IgD-negative memory B cell (primary cell): ENCODE measurements around the gene MORN4. TPM values are rescaled to one million over a fixed set of nuclear protein-coding genes. Genes with fewer than 3 reads are reported as not detected.

ENCODE experiments used
- H3K27ac Mint-ChIP-seq, 3 donors: one replicate each; pipeline ENCODE4 v1.8.0; 2020 to 2022; ENCODE audit warnings: mild to moderate bottlenecking in 3 of 3, mixed read lengths in 3 of 3, moderate library complexity in 1 of 3
- H3K27me3 Mint-ChIP-seq: one replicate; pipeline ENCODE4 v1.8.0; 2021; ENCODE audit warnings: mixed read lengths
- H3K36me3 Mint-ChIP-seq: one replicate; pipeline ENCODE4 v1.8.0; 2020; ENCODE audit warnings: mild to moderate bottlenecking, mixed read lengths
- H3K4me1 Mint-ChIP-seq, 3 donors: one replicate each; pipeline ENCODE4 v1.8.0; 2020 to 2022; ENCODE audit warnings: mixed read lengths in 3 of 3, mild to moderate bottlenecking in 1 of 3
- H3K4me3 Mint-ChIP-seq, 4 donors: one replicate each; pipeline ENCODE4 v1.8.0; 2020 to 2022; ENCODE audit warnings: mild to moderate bottlenecking in 4 of 4, mixed read lengths in 4 of 4, moderate library complexity in 3 of 4
- H3K9me3 Mint-ChIP-seq, 3 donors: one replicate each; pipeline ENCODE4 v1.8.0; 2020 to 2021; ENCODE audit warnings: mixed read lengths in 3 of 3, mild to moderate bottlenecking in 1 of 3
- polyA plus RNA-seq: library from polyadenylated mRNA; unstranded; fragments of 300-500 nt; fragmentation: Illumina TruSeq; gene quantifications from one replicate; pipeline ENCODE4 v1.2.3, GENCODE V29; 2021

The MORN4 gene
- 2.1 TPM for polyA plus RNA-seq

- peaks cover 0 to 2% (median 0%) of the 10 kb centered on the region in 3 donors for H3K9me3 Mint-ChIP-seq
- peak within 1 kb of the TSS; percentile 93 to 100 (median 98) for H3K4me3 Mint-ChIP-seq
- peaks cover under 1% of the 10 kb centered on the region for H3K36me3 Mint-ChIP-seq
- H3K27me3 Mint-ChIP-seq = peaks cover 1% of the 10 kb centered on the region
- peaks cover 7 to 9% (median 7%) of the 10 kb centered on the region in 3 donors for H3K4me1 Mint-ChIP-seq
- H3K27ac Mint-ChIP-seq = peak within 1 kb of the TSS; percentile 83 to 91 (median 90)
These were observed at the start of gene MORN4 for GRCh38 chr10:97632949-97633884. TSS of gene MORN4 (minus strand) at chr10:97633500. CDS start at chr10:97619653, 13,847 bp downstream.

- H3K4me1 Mint-ChIP-seq = peaks cover 9 to 22% (median 10%) of the 10 kb centered on the region in 3 donors
- no peaks in the 10 kb centered on the region for H3K36me3 Mint-ChIP-seq
- H3K27ac Mint-ChIP-seq = no peak overlapping the region
These were observed 48.7 kb upstream of the MORN4 start for GRCh38 chr10:97682042-97682441.

GRCh38 chr10:97679594-97679993 lies 46.3 kb upstream of the MORN4 start:
- no peaks in the 10 kb centered on the region for H3K27me3 Mint-ChIP-seq
- no peaks in the 10 kb centered on the region for H3K36me3 Mint-ChIP-seq
- peaks cover 6 to 12% (median 9%) of the 10 kb centered on the region in 3 donors for H3K4me1 Mint-ChIP-seq
- no peak overlapping the region for H3K4me3 Mint-ChIP-seq
- no peak overlapping the region for H3K27ac Mint-ChIP-seq
- H3K9me3 Mint-ChIP-seq = no peaks in the 10 kb centered on the region

More at GRCh38 chr10:97682042-97682441, 48.7 kb upstream of the MORN4 start:
- Mint-ChIP-seq H3K27me3 (no peaks in the 10 kb centered on the region), H3K9me3 (no peaks in the 10 kb centered on the region), H3K4me3 (no peak overlapping the region)

- Mint-ChIP-seq H3K36me3 (no peaks in the 10 kb centered on the region), H3K4me3 (peak overlapping the region in 1 of 4 donors; percentile 76), H3K9me3 (no peaks in the 10 kb centered on the region), H3K4me1 (peaks cover 6 to 9% (median 7%) of the 10 kb centered on the region in 3 donors), H3K27me3 (no peaks in the 10 kb centered on the region), H3K27ac (peak overlapping the region; percentile 64 to 83 (median 72))
These were observed 43.7 kb upstream of the MORN4 start for GRCh38 chr10:97676770-97677581.

GRCh38 chr10:97675222-97675621 lies 41.9 kb upstream of the MORN4 start:
- H3K36me3 Mint-ChIP-seq = no peaks in the 10 kb centered on the region
- H3K9me3 Mint-ChIP-seq = no peaks in the 10 kb centered on the region
- H3K27me3 Mint-ChIP-seq = no peaks in the 10 kb centered on the region
- H3K4me3 Mint-ChIP-seq = no peak overlapping the region
- H3K27ac Mint-ChIP-seq = no peak overlapping the region
- peaks cover 6 to 9% (median 7%) of the 10 kb centered on the region in 3 donors for H3K4me1 Mint-ChIP-seq

GRCh38 chr10:97673736-97674525 lies 40.6 kb upstream of the MORN4 start:
- Mint-ChIP-seq H3K27ac (peak overlapping the region in 2 of 3 donors; percentile 50 to 67), H3K36me3 (no peaks in the 10 kb centered on the region), H3K4me1 (peaks cover 6 to 9% (median 7%) of the 10 kb centered on the region in 3 donors), H3K4me3 (no peak overlapping the region), H3K27me3 (no peaks in the 10 kb centered on the region), H3K9me3 (no peaks in the 10 kb centered on the region)

GRCh38 chr10:97669571-97669970 lies 36.3 kb upstream of the MORN4 start:
- peaks cover 2% of the 10 kb centered on the region for H3K36me3 Mint-ChIP-seq
- no peaks in the 10 kb centered on the region for H3K4me1 Mint-ChIP-seq
- H3K27me3 Mint-ChIP-seq = no peaks in the 10 kb centered on the region
- H3K27ac Mint-ChIP-seq = peak overlapping the region in 1 of 3 donors; percentile 82
- H3K9me3 Mint-ChIP-seq = no peaks in the 10 kb centered on the region
- H3K4me3 Mint-ChIP-seq = no peak overlapping the region

GRCh38 chr10:97667463-97667862 lies 34.2 kb upstream of the MORN4 start:
- Mint-ChIP-seq H3K36me3 (peaks cover 5% of the 10 kb centered on the region), H3K27ac (peak overlapping the region in 2 of 3 donors; percentile 17 to 85), H3K9me3 (no peaks in the 10 kb centered on the region), H3K4me3 (no peak overlapping the region), H3K27me3 (no peaks in the 10 kb centered on the region), H3K4me1 (no peaks in the 10 kb centered on the region)

GRCh38 chr10:97666992-97667391 lies 33.7 kb upstream of the MORN4 start:
- no peaks in the 10 kb centered on the region for H3K4me1 Mint-ChIP-seq
- peak overlapping the region in 1 of 3 donors; percentile 85 for H3K27ac Mint-ChIP-seq
- H3K36me3 Mint-ChIP-seq = peaks cover 5% of the 10 kb centered on the region
- no peak overlapping the region for H3K4me3 Mint-ChIP-seq
- no peaks in the 10 kb centered on the region for H3K9me3 Mint-ChIP-seq
- no peaks in the 10 kb centered on the region for H3K27me3 Mint-ChIP-seq

- H3K9me3 Mint-ChIP-seq = no peaks in the 10 kb centered on the region
These were observed 31.1 kb upstream of the MORN4 start for GRCh38 chr10:97664282-97664850.

GRCh38 chr10:97659589-97659988 lies 26.3 kb upstream of the MORN4 start:
- H3K27ac Mint-ChIP-seq = no peak overlapping the region
- no peak overlapping the region for H3K4me3 Mint-ChIP-seq
- no peaks in the 10 kb centered on the region for H3K27me3 Mint-ChIP-seq
- H3K36me3 Mint-ChIP-seq = peaks cover 8% of the 10 kb centered on the region
- H3K4me1 Mint-ChIP-seq = peaks cover 0 to 5% (median 0%) of the 10 kb centered on the region in 3 donors
- no peaks in the 10 kb centered on the region for H3K9me3 Mint-ChIP-seq

More at GRCh38 chr10:97664282-97664850, 31.1 kb upstream of the MORN4 start:
- Mint-ChIP-seq H3K4me1 (no peaks in the 10 kb centered on the region), H3K27ac (no peak overlapping the region), H3K36me3 (peaks cover 5% of the 10 kb centered on the region), H3K4me3 (no peak overlapping the region), H3K27me3 (no peaks in the 10 kb centered on the region)

GRCh38 chr10:97656777-97657176 lies 23.5 kb upstream of the MORN4 start:
- Mint-ChIP-seq H3K36me3 (peaks cover 7% of the 10 kb centered on the region), H3K27ac (no peak overlapping the region), H3K27me3 (no peaks in the 10 kb centered on the region), H3K4me3 (no peak overlapping the region), H3K4me1 (peaks cover 0 to 5% (median 3%) of the 10 kb centered on the region in 3 donors), H3K9me3 (no peaks in the 10 kb centered on the region)

GRCh38 chr10:97651773-97652172 lies 18.5 kb upstream of the MORN4 start:
- Mint-ChIP-seq H3K4me1 (peaks cover 12 to 16% (median 15%) of the 10 kb centered on the region in 3 donors), H3K9me3 (no peaks in the 10 kb centered on the region), H3K27ac (no peak overlapping the region), H3K4me3 (no peak overlapping the region), H3K27me3 (no peaks in the 10 kb centered on the region), H3K36me3 (peaks cover 7% of the 10 kb centered on the region)

- Mint-ChIP-seq H3K27ac (no peak overlapping the region), H3K36me3 (peaks cover 8% of the 10 kb centered on the region), H3K4me1 (peaks cover 10 to 16% (median 12%) of the 10 kb centered on the region in 3 donors), H3K4me3 (no peak overlapping the region), H3K9me3 (no peaks in the 10 kb centered on the region), H3K27me3 (no peaks in the 10 kb centered on the region)
These were observed 17.4 kb upstream of the MORN4 start for GRCh38 chr10:97650726-97651125.
